Gastroesophageal sphincter (tissue), 3 donors: Measurements from ENCODE around the gene CHST1.

Experiments used
- CTCF ChIP-seq, 4 experiments: fragments of 200-600 bp in 2 of 4; fragments of 450-650 bp in 2 of 4; sonication (generic) in 1 of 4; IDR thresholded peaks; one replicate each; pipeline ENCODE4 v1.5.1; 2017 to 2019; ENCODE audit warnings: antibody characterized with exemption in 4 of 4, mild to moderate bottlenecking in 2 of 4, moderate library complexity in 2 of 4
- EP300 ChIP-seq: sonication (generic); formaldehyde crosslinking; IDR thresholded peaks from one replicate; pipeline ENCODE4 v1.6.1; 2017; ENCODE audit warnings: antibody characterized with exemption, mild to moderate bottlenecking
- POLR2A ChIP-seq, 2 donors: fragments of 450-650 bp; IDR thresholded peaks; one replicate each; pipeline ENCODE4 v1.6.1; 2017; ENCODE audit warnings: antibody characterized with exemption in 2 of 2, mild to moderate bottlenecking in 2 of 2, moderate library complexity in 1 of 2

GRCh38 chr11:45704635-45705034, 39.2 kb upstream of the CHST1 start:
- no peak for TF ChIP-seq CTCF (IDR thresholded peaks at IDR 0.05)
- no peak for TF ChIP-seq EP300
- no peak for TF ChIP-seq POLR2A (IDR thresholded peaks at IDR 0.05)
